ENCODE data around the gene ZNF423.

Gene ZNF423

GRCh38 chr16:49636608-49637007, 219.3 kb downstream of the ZNF423 start:
- DNase-seq, result no peak

- no peak for DNase-seq
Observed at GRCh38 chr16:49635591-49636581, 220.0 kb downstream of the ZNF423 start.

- no peak for DNase-seq
Observed at GRCh38 chr16:49635009-49635350, 220.9 kb downstream of the ZNF423 start.

- DNase-seq, result no peak
Observed at GRCh38 chr16:49634235-49635008, 221.5 kb downstream of the ZNF423 start.

- DNase-seq, result no peak
Observed at GRCh38 chr16:49632795-49633184, 223.1 kb downstream of the ZNF423 start.

GRCh38 chr16:49632086-49632794, 223.7 kb downstream of the ZNF423 start:
- DNase-seq, result no peak

- no peak for DNase-seq
Observed at GRCh38 chr16:49631187-49632041, 224.5 kb downstream of the ZNF423 start.

GRCh38 chr16:49630783-49631182, 225.1 kb downstream of the ZNF423 start:
- no peak for DNase-seq

- DNase-seq, result no peak
Observed at GRCh38 chr16:49629851-49630250, 226.1 kb downstream of the ZNF423 start.

GRCh38 chr16:49628148-49628547, 227.8 kb downstream of the ZNF423 start:
- no peak for DNase-seq

GRCh38 chr16:49625311-49626065, 230.4 kb downstream of the ZNF423 start:
- DNase-seq, result no peak

GRCh38 chr16:49623501-49624266, 232.2 kb downstream of the ZNF423 start:
- no peak for DNase-seq

GRCh38 chr16:49622421-49623402, 233.2 kb downstream of the ZNF423 start:
- no peak for DNase-seq

- no peak for DNase-seq
Observed at GRCh38 chr16:49622084-49622390, 233.9 kb downstream of the ZNF423 start.

GRCh38 chr16:49621241-49622083, 234.4 kb downstream of the ZNF423 start:
- DNase-seq, result no peak

- no peak for DNase-seq
Observed at GRCh38 chr16:49620869-49621240, 235.1 kb downstream of the ZNF423 start.

- no peak for DNase-seq
Observed at GRCh38 chr16:49620158-49620868, 235.6 kb downstream of the ZNF423 start.

GRCh38 chr16:49619811-49620157, 236.1 kb downstream of the ZNF423 start:
- no peak for DNase-seq
